NCI-H226 (cell line): ENCODE results near the gene RNF212B.
A peak's percentile ranks its signal among the peaks of the same experiment; 100 is the strongest.

Experiments used
- DNase-seq: peaks from one replicate; pipeline ENCODE4 v3.0.0-alpha.2; 2015

RNF212B gene

GRCh38 chr14:23297611-23298277 is 60.0 kb downstream of the RNF212B start:
- no peak for DNase-seq

GRCh38 chr14:23299211-23299957 is 61.6 kb downstream of the RNF212B start:
- no peak for DNase-seq

GRCh38 chr14:23299986-23300686 is 62.4 kb downstream of the RNF212B start:
- no peak for DNase-seq

- DNase-seq = no peak
Observed at GRCh38 chr14:23300687-23301223, 63.0 kb downstream of the RNF212B start.

- peak; percentile 97 for DNase-seq
Observed at GRCh38 chr14:23301288-23301968, 63.7 kb downstream of the RNF212B start.

GRCh38 chr14:23301969-23302289 is 64.2 kb downstream of the RNF212B start:
- DNase-seq = no peak

GRCh38 chr14:23302290-23303225 is 64.8 kb downstream of the RNF212B start, which contains the start of gene PPP1R3E:
Gene PPP1R3E (minus strand): TSS chr14:23302859. CDS start chr14:23302576, 283 bp downstream.
- peak; percentile 48 for DNase-seq

- peak; percentile 90 for DNase-seq
Observed at GRCh38 chr14:23306412-23307145, 68.8 kb downstream of the RNF212B start, which contains the start of gene BCL2L2. Gene BCL2L2 (plus strand): TSS chr14:23306833. CDS start chr14:23307768, 935 bp downstream.

- DNase-seq = no peak
Observed at GRCh38 chr14:23307146-23307530, 69.4 kb downstream of the RNF212B start.

GRCh38 chr14:23307687-23308644 is 70.2 kb downstream of the RNF212B start:
- DNase-seq = peak; percentile 58

- DNase-seq = no peak
Observed at GRCh38 chr14:23308721-23309445, 71.1 kb downstream of the RNF212B start.

- DNase-seq = no peak
Observed at GRCh38 chr14:23310546-23310945, 72.8 kb downstream of the RNF212B start.

- no peak for DNase-seq
Observed at GRCh38 chr14:23316300-23316699, 78.6 kb downstream of the RNF212B start.

GRCh38 chr14:23319746-23320583 is 82.2 kb downstream of the RNF212B start:
- no peak for DNase-seq

- DNase-seq = peak; percentile 99
Observed at GRCh38 chr14:23320584-23321571, 83.1 kb downstream of the RNF212B start, which contains the start of gene PABPN1. Gene PABPN1 (plus strand): TSS chr14:23321457. CDS start chr14:23321470, 13 bp downstream.
